Tibial nerve (tissue), 4 donors: ENCODE measurements around the gene SUPT3H. TPM values are rescaled to one million over a fixed set of nuclear protein-coding genes. Genes with fewer than 3 reads are reported as not detected.

Source experiments
- DNase-seq, 2 donors: peaks; one replicate each; pipeline ENCODE4 v3.0.0-alpha.2; 2019; ENCODE audit warnings: low spot score in 2 of 2
- H3K27ac ChIP-seq, 4 donors: fragments of 200-600 bp; sonication (generic) in 3 of 4; one replicate each; pipeline ENCODE4 v1.5.1; 2017 to 2019; ENCODE audit warnings: mild to moderate bottlenecking in 1 of 4
- H3K27me3 ChIP-seq, 2 donors: fragments of 200-600 bp; sonication (generic) in 1 of 2; one replicate each; pipeline versions ENCODE4 v1.5.1 to v1.6.0; 2017 to 2019
- H3K36me3 ChIP-seq, 3 donors: fragments of 200-600 bp; sonication (generic); one replicate each; pipeline ENCODE4 v1.5.1; 2018 to 2019
- H3K4me1 ChIP-seq, 4 donors: fragments of 200-600 bp; sonication (generic) in 3 of 4; one replicate each; pipeline ENCODE4 v1.5.1; 2017 to 2019
- H3K4me3 ChIP-seq, 4 donors: fragments of 200-600 bp; sonication (generic) in 3 of 4; one replicate each; pipeline ENCODE4 v1.5.1; 2017 to 2019; ENCODE audit warnings: mild to moderate bottlenecking in 1 of 4, moderate library complexity in 1 of 4
- H3K9me3 ChIP-seq, 4 donors: fragments of 200-600 bp; sonication (generic) in 3 of 4; one replicate each; pipeline ENCODE4 v1.5.1; 2017 to 2019
- EP300 ChIP-seq, 2 donors: sonication (generic); formaldehyde crosslinking; IDR thresholded peaks; one replicate each; pipeline ENCODE4 v1.6.1; 2017; ENCODE audit warnings: antibody characterized with exemption in 2 of 2, mild to moderate bottlenecking in 1 of 2
- POLR2A ChIP-seq, 2 donors: fragments of 450-650 bp; IDR thresholded peaks; one replicate each; pipeline ENCODE4 v1.6.1; 2017; ENCODE audit warnings: antibody characterized with exemption in 2 of 2, mild to moderate bottlenecking in 2 of 2, moderate library complexity in 2 of 2
- WGBS, 2 donors: methylation state at CpG; one replicate each; pipeline ENCODE4 v1.1.5; 2018; 5-methylcytosine and 5-hydroxymethylcytosine counted together
- total RNA-seq, 4 donors: library from RNA; depleted of rRNA; stranded (reverse); fragments of >200 nt; gene quantifications; one replicate each; pipeline ENCODE4 v1.1.0, GENCODE V29; 2016
- TF ChIP-seq, protein P1 (sequence below), 5 experiments: fragments of 200-600 bp in 3 of 5; fragments of 450-650 bp in 2 of 5; sonication (generic) in 3 of 5; IDR thresholded peaks; one replicate each; pipeline ENCODE4 v1.5.1; 2016 to 2019; ENCODE audit warnings: antibody characterized with exemption in 5 of 5, mild to moderate bottlenecking in 3 of 5, moderate library complexity in 2 of 5

SUPT3H gene
- total RNA-seq, 4 donors from 2014 or later, result 6.6 to 16.5 (median 14.8) TPM

DNA sequence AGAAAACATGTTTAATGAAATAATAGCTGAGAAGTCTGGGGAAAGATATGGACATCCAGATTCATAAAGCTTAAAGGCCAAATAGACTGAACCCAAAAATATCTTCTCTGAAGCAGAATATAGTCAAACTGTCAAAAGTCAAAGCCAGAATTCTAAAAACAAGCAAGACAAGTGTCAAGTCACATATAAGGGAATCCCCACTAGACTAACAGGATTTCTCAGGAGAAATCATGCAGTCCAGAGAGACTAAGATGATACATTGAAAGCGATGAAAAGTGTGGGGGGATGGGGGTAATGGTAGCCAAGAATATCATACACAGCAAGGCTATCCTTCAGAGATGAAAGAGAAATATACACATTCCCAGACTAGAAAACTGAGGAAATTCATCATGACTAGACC is 162.0 kb downstream of the SUPT3H start:
- WGBS, 2 donors, result 93 to 97% methylated on average over 1 of the region's 1 CpG
- Histone ChIP-seq H3K4me1 (no peaks in the 10 kb centered on the region), H3K27me3 (no peaks in the 10 kb centered on the region), H3K27ac (no peak overlapping the region), H3K9me3 (peaks cover 0 to 29% (median 7%) of the 10 kb centered on the region in 4 donors), H3K36me3 (peaks cover 0 to 7% (median 0%) of the 10 kb centered on the region in 3 donors), H3K4me3 (no peak overlapping the region)
- DNase-seq, result no peak
- no peak for TF ChIP-seq EP300 (IDR thresholded peaks at IDR 0.05)
- TF ChIP-seq, protein P1, sequence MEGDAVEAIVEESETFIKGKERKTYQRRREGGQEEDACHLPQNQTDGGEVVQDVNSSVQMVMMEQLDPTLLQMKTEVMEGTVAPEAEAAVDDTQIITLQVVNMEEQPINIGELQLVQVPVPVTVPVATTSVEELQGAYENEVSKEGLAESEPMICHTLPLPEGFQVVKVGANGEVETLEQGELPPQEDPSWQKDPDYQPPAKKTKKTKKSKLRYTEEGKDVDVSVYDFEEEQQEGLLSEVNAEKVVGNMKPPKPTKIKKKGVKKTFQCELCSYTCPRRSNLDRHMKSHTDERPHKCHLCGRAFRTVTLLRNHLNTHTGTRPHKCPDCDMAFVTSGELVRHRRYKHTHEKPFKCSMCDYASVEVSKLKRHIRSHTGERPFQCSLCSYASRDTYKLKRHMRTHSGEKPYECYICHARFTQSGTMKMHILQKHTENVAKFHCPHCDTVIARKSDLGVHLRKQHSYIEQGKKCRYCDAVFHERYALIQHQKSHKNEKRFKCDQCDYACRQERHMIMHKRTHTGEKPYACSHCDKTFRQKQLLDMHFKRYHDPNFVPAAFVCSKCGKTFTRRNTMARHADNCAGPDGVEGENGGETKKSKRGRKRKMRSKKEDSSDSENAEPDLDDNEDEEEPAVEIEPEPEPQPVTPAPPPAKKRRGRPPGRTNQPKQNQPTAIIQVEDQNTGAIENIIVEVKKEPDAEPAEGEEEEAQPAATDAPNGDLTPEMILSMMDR (IDR thresholded peaks at IDR 0.05), result no peak
- TF ChIP-seq POLR2A (IDR thresholded peaks at IDR 0.05), result no peak

- 57 to 64% methylated on average over 3 of the region's 3 CpGs for WGBS, 2 donors
- DNase-seq, result no peak
- H3K9me3 ChIP-seq, result peaks cover 0 to 42% (median 7%) of the 10 kb centered on the region in 4 donors
- no peak overlapping the region for H3K4me3 ChIP-seq
- peaks cover 0 to 7% (median 0%) of the 10 kb centered on the region in 3 donors for H3K36me3 ChIP-seq
- H3K4me1 ChIP-seq, result no peaks in the 10 kb centered on the region
- H3K27ac ChIP-seq, result no peak overlapping the region
- H3K27me3 ChIP-seq, result no peaks in the 10 kb centered on the region
- TF ChIP-seq EP300 (IDR thresholded peaks at IDR 0.05), result no peak
- no peak for TF ChIP-seq POLR2A (IDR thresholded peaks at IDR 0.05)
- TF ChIP-seq, protein P1 (IDR thresholded peaks at IDR 0.05), result no peak
Observed at GRCh38 chr6:45212976-45213375, 164.8 kb downstream of the SUPT3H start.

- no peak for TF ChIP-seq POLR2A (IDR thresholded peaks at IDR 0.05)
- TF ChIP-seq, protein P1 (IDR thresholded peaks at IDR 0.05), result no peak
- TF ChIP-seq EP300 (IDR thresholded peaks at IDR 0.05), result no peak
- no peak overlapping the region for H3K27ac ChIP-seq
- WGBS, 2 donors, result 89 to 92% methylated on average over 2 of the region's 2 CpGs
- no peak overlapping the region for H3K4me3 ChIP-seq
- peaks cover 0 to 24% (median under 1%) of the 10 kb centered on the region in 4 donors for H3K9me3 ChIP-seq
- no peaks in the 10 kb centered on the region for H3K27me3 ChIP-seq
- no peak for DNase-seq
- H3K36me3 ChIP-seq, result peaks cover 0 to 4% (median 0%) of the 10 kb centered on the region in 3 donors
- no peaks in the 10 kb centered on the region for H3K4me1 ChIP-seq
Observed at GRCh38 chr6:45209762-45210161, 168.0 kb downstream of the SUPT3H start.

DNA sequence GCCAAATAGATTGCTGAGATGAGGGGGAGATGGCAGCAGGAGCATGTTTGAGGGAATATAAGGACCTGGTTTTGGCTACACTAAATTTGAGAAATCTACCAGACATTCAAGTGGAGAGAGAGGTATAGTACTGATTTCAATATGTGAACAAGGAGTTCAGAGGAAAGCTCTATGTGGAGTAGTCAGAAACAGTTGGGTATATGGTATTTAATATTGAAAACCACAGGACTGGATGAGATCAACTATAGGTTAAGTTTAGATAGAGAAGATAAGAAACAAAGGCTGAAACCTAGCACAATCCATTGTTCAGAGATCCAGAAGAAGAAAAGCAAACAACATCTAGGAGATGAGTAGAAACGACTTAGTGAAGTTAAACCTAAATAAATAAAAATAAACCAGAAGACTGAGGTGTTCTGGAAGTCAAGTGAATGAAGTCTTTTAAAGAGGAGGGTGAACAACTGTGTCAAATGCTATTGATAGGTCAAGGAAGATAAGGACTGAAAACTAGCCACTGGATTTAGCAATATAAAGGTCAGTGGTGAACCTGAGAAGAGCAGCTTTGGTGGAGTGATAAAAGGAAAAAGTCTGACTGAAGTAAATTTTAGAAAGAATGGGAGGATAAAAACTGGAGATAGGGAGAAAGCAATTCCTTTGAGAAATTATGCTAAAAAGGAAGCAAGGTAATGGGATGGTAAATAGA is 170.8 kb downstream of the SUPT3H start:
- peaks cover 0 to 16% (median 0%) of the 10 kb centered on the region in 4 donors for H3K9me3 ChIP-seq
- peaks cover 0 to 4% (median 0%) of the 10 kb centered on the region in 3 donors for H3K36me3 ChIP-seq
- TF ChIP-seq POLR2A (IDR thresholded peaks at IDR 0.05) (no peak), EP300 (IDR thresholded peaks at IDR 0.05) (no peak)
- TF ChIP-seq, protein P1 (IDR thresholded peaks at IDR 0.05), result no peak
- H3K27me3 ChIP-seq, result no peaks in the 10 kb centered on the region
- WGBS, 2 donors, result 85 to 96% methylated on average over 1 of the region's 1 CpG
- no peak overlapping the region for H3K4me3 ChIP-seq
- H3K4me1 ChIP-seq, result no peaks in the 10 kb centered on the region
- no peak for DNase-seq
- H3K27ac ChIP-seq, result no peak overlapping the region

DNA sequence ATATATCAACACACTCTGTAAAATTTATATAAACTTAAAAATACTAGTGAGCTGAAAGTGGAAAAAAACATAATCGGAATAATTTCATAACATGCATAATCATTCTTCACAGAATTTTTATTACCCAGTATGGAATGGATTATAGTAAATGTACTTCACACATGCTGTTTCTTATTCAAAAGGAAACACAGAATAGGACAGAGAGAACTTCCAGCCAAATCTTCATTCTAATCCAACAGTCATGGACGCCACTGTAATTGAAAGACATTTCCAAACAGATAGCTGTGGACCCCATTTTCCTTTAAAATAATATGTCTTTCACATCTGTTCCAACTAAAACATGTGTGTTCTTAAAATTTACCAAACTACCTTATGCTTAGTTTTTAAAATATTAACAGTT is 176.2 kb downstream of the SUPT3H start:
- no peaks in the 10 kb centered on the region for H3K27me3 ChIP-seq
- 91 to 92% methylated on average over 2 of the region's 2 CpGs for WGBS, 2 donors

More for the DNA sequence above, 176.2 kb downstream of the SUPT3H start:
- TF ChIP-seq, protein P1 (IDR thresholded peaks at IDR 0.05), result no peak
- TF ChIP-seq POLR2A (IDR thresholded peaks at IDR 0.05), result no peak
- TF ChIP-seq EP300 (IDR thresholded peaks at IDR 0.05), result no peak
- no peaks in the 10 kb centered on the region for H3K9me3 ChIP-seq
- DNase-seq, result no peak
- H3K36me3 ChIP-seq, result no peaks in the 10 kb centered on the region
- peaks cover 0 to 1% (median 0%) of the 10 kb centered on the region in 4 donors for H3K4me1 ChIP-seq
- no peak overlapping the region for H3K4me3 ChIP-seq
- H3K27ac ChIP-seq, result no peak overlapping the region
